PC-3 (cell line): ENCODE measurements around the gene CNPY4.

Experiments used
- EZH2 ChIP-seq: fragments of 300-600 bp; sonication (generic); IDR thresholded peaks from one replicate; pipeline ENCODE4 v1.6.1; 2017; ENCODE audit warnings: antibody characterized with exemption, mild to moderate bottlenecking, low read length; ENCODE audit not compliant: unreplicated experiment
- TF ChIP-seq, protein P1 (sequence below): fragments of 300-600 bp; sonication (generic); conservative IDR thresholded peaks from 2 replicates; pipeline ENCODE4 v1.5.1; 2017; ENCODE audit warnings: antibody characterized with exemption, low read depth, mild to moderate bottlenecking, low read length

DNA sequence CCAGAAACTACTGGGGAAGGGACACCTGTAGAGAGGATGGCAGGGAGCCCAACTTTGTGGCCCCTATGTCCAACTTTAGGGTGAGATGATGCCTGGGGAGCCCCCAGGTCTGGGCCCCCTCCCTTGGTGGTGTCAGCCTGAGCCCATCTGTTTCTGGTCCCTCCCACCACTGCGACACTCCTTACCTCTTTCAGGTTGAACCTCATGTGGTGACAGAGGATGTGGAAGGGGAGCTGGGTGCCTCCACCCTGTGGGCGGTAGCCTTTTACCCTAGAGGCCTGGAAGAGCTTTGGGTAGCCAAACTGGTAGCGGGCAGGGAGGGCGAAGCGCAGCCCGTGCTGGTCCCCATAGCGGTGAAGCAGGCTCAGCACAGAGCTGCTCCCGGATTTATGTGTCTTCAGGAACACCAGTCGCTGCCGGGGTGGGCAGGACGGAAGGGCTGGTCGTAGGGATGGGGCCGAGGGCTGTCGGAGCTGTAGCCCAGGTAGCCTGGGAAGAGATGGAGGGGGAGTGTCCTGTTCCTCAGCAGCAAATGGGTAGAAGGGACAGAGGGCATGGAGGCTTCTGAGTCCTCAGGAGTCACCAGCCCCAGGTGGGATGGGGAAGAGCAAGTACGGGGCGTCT, 47.0 kb downstream of the CNPY4 start:
- TF ChIP-seq EZH2 = no peak
- TF ChIP-seq, protein P1, sequence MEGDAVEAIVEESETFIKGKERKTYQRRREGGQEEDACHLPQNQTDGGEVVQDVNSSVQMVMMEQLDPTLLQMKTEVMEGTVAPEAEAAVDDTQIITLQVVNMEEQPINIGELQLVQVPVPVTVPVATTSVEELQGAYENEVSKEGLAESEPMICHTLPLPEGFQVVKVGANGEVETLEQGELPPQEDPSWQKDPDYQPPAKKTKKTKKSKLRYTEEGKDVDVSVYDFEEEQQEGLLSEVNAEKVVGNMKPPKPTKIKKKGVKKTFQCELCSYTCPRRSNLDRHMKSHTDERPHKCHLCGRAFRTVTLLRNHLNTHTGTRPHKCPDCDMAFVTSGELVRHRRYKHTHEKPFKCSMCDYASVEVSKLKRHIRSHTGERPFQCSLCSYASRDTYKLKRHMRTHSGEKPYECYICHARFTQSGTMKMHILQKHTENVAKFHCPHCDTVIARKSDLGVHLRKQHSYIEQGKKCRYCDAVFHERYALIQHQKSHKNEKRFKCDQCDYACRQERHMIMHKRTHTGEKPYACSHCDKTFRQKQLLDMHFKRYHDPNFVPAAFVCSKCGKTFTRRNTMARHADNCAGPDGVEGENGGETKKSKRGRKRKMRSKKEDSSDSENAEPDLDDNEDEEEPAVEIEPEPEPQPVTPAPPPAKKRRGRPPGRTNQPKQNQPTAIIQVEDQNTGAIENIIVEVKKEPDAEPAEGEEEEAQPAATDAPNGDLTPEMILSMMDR = no peak
